GM19395 (cell line): ENCODE data around the gene CNOT11.
"Not testable (repeated sequence)": the region's sequence is repeated elsewhere in the genome, so short reads cannot be mapped to it uniquely, and the experiment has no call there.

Source experiments
- ATAC-seq: cut with Tn5 transposase; IDR thresholded peaks from one replicate; pipeline ENCODE4 v1.9.1; 2021; ENCODE audit warnings: mild to moderate bottlenecking, moderate library complexity; ENCODE audit not compliant: unreplicated experiment

The CNOT11 gene

DNA sequence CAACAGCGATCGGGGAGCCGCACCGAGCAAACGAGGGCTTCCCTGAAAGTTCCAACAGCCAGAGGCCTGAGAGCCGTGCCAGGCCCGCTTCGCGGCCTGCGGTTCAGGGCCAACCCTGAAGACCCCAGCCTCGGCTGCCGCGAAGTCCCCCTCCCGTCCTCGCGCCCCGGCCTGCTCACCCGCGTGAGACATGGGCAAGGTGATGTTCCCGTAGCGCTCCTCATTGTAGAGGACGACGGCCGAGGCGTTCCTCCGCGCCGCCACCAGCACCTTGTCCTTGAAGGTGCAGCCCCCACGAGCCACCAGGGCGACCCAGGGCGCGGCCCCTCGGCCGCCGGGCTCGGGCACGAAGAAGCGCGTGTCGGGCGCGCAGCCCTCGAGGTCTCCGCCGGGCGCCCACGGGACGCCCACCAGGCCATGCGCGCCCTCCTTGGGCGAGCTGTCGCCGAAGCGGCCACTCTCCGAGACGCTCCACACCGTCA is 55.3 kb downstream of the CNOT11 start:
- ATAC-seq = peak; percentile 16

DNA sequence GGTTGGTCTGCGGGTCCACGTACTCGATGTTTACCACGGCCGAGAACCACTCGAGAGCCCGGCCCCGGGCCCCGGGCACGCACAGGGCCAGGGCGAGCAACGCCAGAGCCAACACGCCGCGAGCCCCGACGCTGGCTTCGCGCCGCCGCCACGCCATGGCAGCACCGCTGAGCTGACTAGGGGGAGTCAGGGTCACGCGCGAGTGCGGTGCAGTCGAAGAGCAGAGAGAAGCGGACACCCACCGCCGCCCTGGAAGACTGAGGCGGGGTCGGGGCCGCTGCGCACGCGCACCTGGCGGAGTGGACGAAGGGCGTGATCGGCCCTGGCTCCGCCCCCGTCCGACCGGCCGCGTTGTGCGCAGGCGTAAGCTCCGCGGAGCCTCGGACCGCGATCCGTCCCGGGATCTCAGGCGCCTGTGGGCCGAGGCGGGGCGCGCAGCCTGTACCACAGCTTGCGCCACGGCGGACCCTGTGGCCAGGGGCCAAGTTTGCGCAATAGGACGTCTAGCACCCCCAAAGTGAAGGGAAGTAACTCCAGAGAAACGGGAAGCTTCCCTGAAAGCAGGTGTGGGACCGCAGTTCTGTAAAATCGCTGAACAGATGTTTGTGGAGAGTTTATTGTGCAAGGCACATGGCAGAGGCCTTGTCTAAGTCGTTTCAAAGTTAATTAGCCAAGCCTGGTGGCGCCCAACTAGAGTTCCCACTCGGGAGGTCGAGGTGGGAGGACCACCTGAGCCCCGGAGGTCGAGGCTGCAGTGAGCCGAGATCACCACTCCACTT is 55.9 kb downstream of the CNOT11 start, which contains the start of gene RNF149:
Gene RNF149, minus strand, starts transcription at position 270 of the 779 bp plus-strand sequence. Its CDS starts 113 bp downstream, at position 157.
- peak; percentile 58 for ATAC-seq

DNA sequence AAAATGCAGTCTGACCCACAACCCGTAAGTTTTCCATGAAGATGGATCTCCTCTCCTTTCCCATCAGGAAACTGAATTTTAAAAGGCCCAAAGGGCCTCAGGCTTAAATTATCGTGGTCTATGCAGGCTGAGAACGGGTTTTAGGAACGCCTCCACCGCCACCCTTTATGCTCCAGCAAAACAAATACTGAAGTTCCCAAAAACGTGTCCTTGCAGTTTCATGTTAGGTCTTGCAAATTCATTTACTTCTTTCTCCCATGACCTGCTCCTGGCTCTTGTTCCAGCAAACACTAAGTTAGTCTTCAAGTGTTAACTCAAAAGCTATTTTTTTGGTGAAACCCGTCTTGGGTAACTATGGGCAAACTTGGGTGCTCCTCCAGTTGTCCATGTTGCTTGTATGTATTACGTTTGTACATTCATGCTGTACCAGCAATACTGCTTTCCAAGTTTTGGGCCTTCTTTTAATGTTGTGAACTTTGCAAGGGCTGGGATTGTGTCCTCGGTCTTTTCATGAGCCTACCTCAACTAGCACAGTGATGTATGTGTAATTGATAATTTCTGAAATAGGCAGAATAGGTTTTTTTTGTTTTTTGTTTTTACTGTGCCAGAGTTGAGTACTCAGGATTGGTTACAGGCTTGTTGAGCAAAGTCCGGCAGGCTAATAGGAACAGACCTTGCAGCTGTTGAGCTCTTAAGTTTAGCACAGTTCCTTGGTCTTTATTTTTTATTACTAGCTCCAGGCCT is 57.6 kb downstream of the CNOT11 start:
- ATAC-seq = no peak

DNA sequence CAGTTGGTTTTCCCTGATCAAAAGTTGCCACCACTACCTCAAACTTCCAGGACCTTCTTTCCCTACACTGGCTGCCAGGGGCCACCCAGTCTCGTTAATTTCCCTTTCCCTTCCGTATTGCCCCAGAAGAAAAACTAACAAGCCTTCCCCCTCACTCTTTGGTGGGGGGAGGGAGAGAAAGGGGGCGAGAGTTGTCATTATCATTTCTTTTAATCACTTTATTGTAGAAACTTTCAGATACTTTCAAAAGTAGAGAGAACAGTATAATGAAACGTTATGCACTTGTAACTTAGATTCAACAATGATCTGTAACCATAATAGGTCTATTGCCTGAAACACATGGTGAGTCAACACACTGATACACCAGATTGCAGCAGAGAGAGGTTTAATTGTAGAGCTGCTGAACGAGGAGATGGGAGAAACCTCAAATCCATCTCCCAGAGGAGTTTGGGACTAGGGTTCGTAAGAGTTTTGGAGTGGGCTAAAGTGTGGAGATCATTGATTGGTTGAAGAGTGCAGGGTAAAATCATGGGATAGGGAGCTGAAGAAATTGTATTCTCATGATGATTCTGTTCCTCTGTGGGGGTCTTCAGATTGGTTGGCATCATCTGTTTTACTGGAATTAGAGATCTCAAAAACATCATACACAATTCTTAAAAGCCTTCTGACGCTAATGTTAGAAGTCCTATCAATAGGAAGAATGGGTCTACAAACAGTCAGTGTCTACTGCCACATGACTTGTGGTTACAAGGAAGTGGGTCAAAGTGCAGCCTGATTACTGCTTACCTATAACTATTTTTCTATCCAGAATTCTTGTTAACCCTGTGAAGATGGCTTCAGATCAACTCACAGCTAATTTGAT is 58.4 kb downstream of the CNOT11 start:
- no peak for ATAC-seq

DNA sequence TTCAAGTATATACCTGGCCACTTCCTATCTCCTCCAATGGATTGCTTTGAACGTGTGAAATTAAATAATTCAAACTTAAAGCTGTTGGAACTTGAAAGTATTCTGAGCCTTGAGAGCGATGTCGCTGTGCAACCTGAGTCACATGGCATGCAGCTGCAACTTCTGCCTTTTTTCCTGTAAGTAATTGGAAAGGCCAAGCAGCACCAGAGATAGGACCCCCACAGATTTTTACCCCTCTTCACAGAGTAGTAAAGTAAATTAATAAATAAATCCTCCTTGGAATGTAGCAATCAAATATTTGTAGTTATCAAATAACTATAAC is 59.0 kb downstream of the CNOT11 start:
- no peak for ATAC-seq

DNA sequence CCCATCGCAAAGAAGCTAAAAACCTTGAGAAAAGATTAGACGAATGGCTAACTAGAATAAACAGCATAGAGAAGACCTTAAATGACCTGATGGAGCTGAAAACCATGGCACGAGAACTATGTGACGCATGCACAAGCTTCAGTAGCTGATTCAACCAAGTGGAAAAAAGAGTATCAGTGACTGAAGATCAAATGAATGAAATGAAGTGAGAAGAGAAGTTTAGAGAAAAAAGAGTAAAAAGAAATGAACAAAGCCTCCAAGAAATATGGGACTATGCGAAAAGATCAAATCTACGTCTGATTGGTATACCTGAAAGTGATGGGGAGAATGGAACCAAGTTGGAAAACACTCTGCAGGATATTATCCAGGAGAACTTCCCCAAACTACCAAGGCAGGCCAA is 63.9 kb downstream of the CNOT11 start:
- not testable (repeated sequence) for ATAC-seq
